Activated CD4-positive, alpha-beta T cell treated with anti-CD3 and anti-CD28 coated beads for 36 hours (primary cell): Measurements from ENCODE around the gene CPT1A. TPM values are rescaled to one million over a fixed set of nuclear protein-coding genes. Genes with fewer than 3 reads are reported as not detected.

Experiments
- ATAC-seq: fragments of 200-7000 bp; cut with Tn5 transposase; one replicate; pipeline ENCODE4 v1.10.0; 2021; ENCODE audit warnings: mild to moderate bottlenecking, moderate library complexity
- CTCF ChIA-PET: fragments of 350-600 bp; sonication (Branson Sonifier 250); formaldehyde crosslinking; loops from one replicate; lab custom pipeline; 2021; ENCODE audit warnings: antibody characterized with exemption; lab: Charles Lee
- POLR2A ChIA-PET: fragments of 350-600 bp; sonication (Branson Sonifier 250); formaldehyde crosslinking; loops from one replicate; lab custom pipeline; 2021; ENCODE audit warnings: antibody characterized with exemption, inconsistent platforms; lab: Charles Lee
- DNase-seq: peaks from one replicate; pipeline ENCODE4 v3.0.0-alpha.2; 2020
- H3K27ac Mint-ChIP-seq: one replicate; pipeline ENCODE4 v1.8.0; 2021; ENCODE audit warnings: mixed read lengths
- H3K27me3 Mint-ChIP-seq: one replicate; pipeline ENCODE4 v1.8.0; 2021; ENCODE audit warnings: mixed read lengths
- H3K36me3 Mint-ChIP-seq: one replicate; pipeline ENCODE4 v1.8.0; 2021; ENCODE audit warnings: low read depth, mixed read lengths
- H3K4me1 Mint-ChIP-seq: one replicate; pipeline ENCODE4 v1.8.0; 2021; ENCODE audit warnings: mixed read lengths
- H3K4me3 Mint-ChIP-seq: one replicate; pipeline ENCODE4 v1.8.0; 2021; ENCODE audit warnings: mild to moderate bottlenecking, moderate library complexity, mixed read lengths
- H3K9me3 Mint-ChIP-seq: one replicate; pipeline ENCODE4 v1.8.0; 2021; ENCODE audit warnings: low read depth, mixed read lengths
- intact Hi-C, 2 experiments: fragments of 100-400 bp; cut with DNase I in 1 of 2; cut with micrococcal nuclease in 1 of 2; formaldehyde crosslinking; loops; one replicate each; pipeline versions ENCODE4 v1.14.2 to v1.15.1; 2022 to 2024; cut with DNase I, micrococcal nuclease
- total RNA-seq, 2 experiments: library from RNA; stranded (reverse); gene quantifications; one replicate each; pipeline ENCODE4 v1.2.3, GENCODE V29; 2021

Gene CPT1A
- total RNA-seq, 2 experiments from 2014 or later, result 23.3 to 25.4 TPM

- intact Hi-C loops, result no loop called here
- Mint-ChIP-seq H3K9me3 (no peaks in the 10 kb centered on the region), H3K4me1 (peaks cover 9% of the 10 kb centered on the region), H3K27ac (no peak overlapping the region), H3K27me3 (peaks cover 8% of the 10 kb centered on the region), H3K4me3 (no peak overlapping the region), H3K36me3 (no peaks in the 10 kb centered on the region)
- ChIA-PET CTCF (interaction anchor here (0.6 kb wide), 1 partner anchor 107 kb away, joined by 3 read pairs; no protein-coding TSS in a partner anchor), POLR2A (interaction anchor here (0.6 kb wide), 1 partner anchor 69 kb away, joined by 3 read pairs; no protein-coding TSS in a partner anchor)
- no peak for ATAC-seq
- no peak for DNase-seq
Measured at GRCh38 chr11:68848429-68848828, 6.7 kb upstream of the CPT1A start.

- Mint-ChIP-seq H3K4me3 (no peak overlapping the region), H3K27me3 (peaks cover 4% of the 10 kb centered on the region), H3K9me3 (no peaks in the 10 kb centered on the region), H3K36me3 (no peaks in the 10 kb centered on the region), H3K27ac (no peak overlapping the region), H3K4me1 (peaks cover 15% of the 10 kb centered on the region)
- no peak for DNase-seq
- CTCF ChIA-PET, result interaction anchor here (0.6 to 0.8 kb wide), 2 partner anchors 28 to 86 kb away, joined by 3 to 5 read pairs; no protein-coding TSS in a partner anchor
- intact Hi-C loops, result no loop called here
- ATAC-seq, result no peak
- POLR2A ChIA-PET, result interaction anchor here (0.6 kb wide), 1 partner anchor 51 kb away, joined by 5 read pairs; no protein-coding TSS in a partner anchor
Measured at GRCh38 chr11:68847395-68847794, 5.7 kb upstream of the CPT1A start.

- H3K27me3 Mint-ChIP-seq, result peaks cover 1% of the 10 kb centered on the region
- no peaks in the 10 kb centered on the region for H3K36me3 Mint-ChIP-seq
- ATAC-seq (no peak), DNase-seq (no peak)
- intact Hi-C loops, result loop anchor here (2.0 kb wide), 2 partner anchors 57 to 797 kb away; partner anchors contain the start of genes IGHMBP2 (in 1 of the 2) and MRPL21 (in 1 of the 2)
- H3K27ac Mint-ChIP-seq, result no peak overlapping the region
- POLR2A ChIA-PET, result no interaction called here
- CTCF ChIA-PET, result interaction anchor here (1.2 kb wide), 1 partner anchor 260 kb away, joined by 4 read pairs; no protein-coding TSS in a partner anchor
- peaks cover 20% of the 10 kb centered on the region for H3K4me1 Mint-ChIP-seq
- H3K4me3 Mint-ChIP-seq, result no peak overlapping the region
- H3K9me3 Mint-ChIP-seq, result no peaks in the 10 kb centered on the region
Measured at GRCh38 chr11:68845351-68846002, 3.8 kb upstream of the CPT1A start.

- intact Hi-C loops, result loop anchor here (2.0 to 5.0 kb wide), 5 partner anchors 58 to 798 kb away; partner anchors contain the start of genes CHKA (in 1 of the 2), IGHMBP2 (in 1 of the 2), KMT5B (in 1 of the 2) and MRPL21 (in 1 of the 2)
- Mint-ChIP-seq H3K27me3 (peaks cover 1% of the 10 kb centered on the region), H3K36me3 (no peaks in the 10 kb centered on the region), H3K27ac (no peak overlapping the region), H3K9me3 (no peaks in the 10 kb centered on the region), H3K4me3 (no peak overlapping the region), H3K4me1 (peaks cover 26% of the 10 kb centered on the region)
- POLR2A ChIA-PET, result no interaction called here
- CTCF ChIA-PET, result interaction anchor here (1.1 to 1.6 kb wide), 4 partner anchors 18 to 260 kb away, joined by 3 to 5 read pairs (median 4); no protein-coding TSS in a partner anchor
- no peak for DNase-seq
- no peak for ATAC-seq
Measured at GRCh38 chr11:68844801-68845200, 3.1 kb upstream of the CPT1A start.

- Mint-ChIP-seq H3K4me3 (peak overlapping the region; percentile 81), H3K9me3 (no peaks in the 10 kb centered on the region), H3K36me3 (no peaks in the 10 kb centered on the region), H3K27ac (peak overlapping the region; percentile 51), H3K4me1 (peaks cover 31% of the 10 kb centered on the region), H3K27me3 (peaks cover 1% of the 10 kb centered on the region)
- intact Hi-C loops, result loop anchor here (2.0 to 5.0 kb wide), 5 partner anchors 58 to 798 kb away; partner anchors contain the start of genes CHKA (in 1 of the 2), IGHMBP2 (in 1 of the 2), KMT5B (in 1 of the 2) and MRPL21 (in 1 of the 2)
- CTCF ChIA-PET, result interaction anchor here (1.1 to 1.6 kb wide), 5 partner anchors 12 to 259 kb away, joined by 3 to 5 read pairs (median 3); no protein-coding TSS in a partner anchor
- POLR2A ChIA-PET, result interaction anchor here (0.5 kb wide), 1 partner anchor 495 kb away, joined by 5 read pairs; no protein-coding TSS in a partner anchor
- ATAC-seq (no peak), DNase-seq (no peak)
Measured at GRCh38 chr11:68844376-68844775, 2.7 kb upstream of the CPT1A start.

- Mint-ChIP-seq H3K4me3 (peak overlapping the region; percentile 81), H3K27ac (peak overlapping the region; percentile 88), H3K36me3 (no peaks in the 10 kb centered on the region), H3K27me3 (peaks cover 1% of the 10 kb centered on the region), H3K9me3 (no peaks in the 10 kb centered on the region), H3K4me1 (peaks cover 32% of the 10 kb centered on the region)
- DNase-seq (peak; percentile 88), ATAC-seq (peak; percentile 66)
- CTCF ChIA-PET, result interaction anchor here (1.1 to 1.6 kb wide), 6 partner anchors 13 to 260 kb away, joined by 3 to 5 read pairs (median 4); no protein-coding TSS in a partner anchor
- POLR2A ChIA-PET, result interaction anchor here (0.5 kb wide), 1 partner anchor 495 kb away, joined by 5 read pairs; no protein-coding TSS in a partner anchor
- intact Hi-C loops, result loop anchor here (2.0 to 5.0 kb wide), 7 partner anchors 59 to 1427 kb away; partner anchors contain the start of genes CHKA (in 1 of the 2), IGHMBP2 (in 1 of the 2), KMT5B (in 1 of the 2) and LRP5 (in 1 of the 2)
Measured at GRCh38 chr11:68843703-68844312, 2.1 kb upstream of the CPT1A start.

- DNase-seq (peak; percentile 80), ATAC-seq (no peak)
- Mint-ChIP-seq H3K4me3 (peak overlapping the region; percentile 81), H3K27ac (peak overlapping the region; percentile 88), H3K36me3 (no peaks in the 10 kb centered on the region), H3K9me3 (no peaks in the 10 kb centered on the region), H3K27me3 (no peaks in the 10 kb centered on the region), H3K4me1 (peaks cover 34% of the 10 kb centered on the region)
- ChIA-PET CTCF (interaction anchor here (1.4 to 1.6 kb wide), 4 partner anchors 25 to 259 kb away, joined by 3 to 5 read pairs (median 4); no protein-coding TSS in a partner anchor), POLR2A (no interaction called here)
- intact Hi-C loops, result loop anchor here in 1 of 2 experiments (2.0 to 5.0 kb wide), 5 partner anchors 454 to 1428 kb away; partner anchors contain the start of genes CHKA, KMT5B, LRP5 and PPFIA1
Measured at GRCh38 chr11:68843052-68843561, 1.4 kb upstream of the CPT1A start.

- no peaks in the 10 kb centered on the region for H3K9me3 Mint-ChIP-seq
- DNase-seq (no peak), ATAC-seq (no peak)
- H3K4me3 Mint-ChIP-seq, result peak overlapping the region; percentile 81
- intact Hi-C loops, result loop anchor here in 1 of 2 experiments (2.0 to 5.0 kb wide), 5 partner anchors 455 to 1428 kb away; partner anchors contain the start of genes CHKA, KMT5B, LRP5 and PPFIA1
- H3K27ac Mint-ChIP-seq, result peak overlapping the region; percentile 87
- CTCF ChIA-PET, result interaction anchor here (1.1 to 1.4 kb wide), 3 partner anchors 24 to 258 kb away, joined by 4 read pairs; partner anchors contain the start of genes IGHMBP2 and MRPL21
- POLR2A ChIA-PET, result no interaction called here
- H3K4me1 Mint-ChIP-seq, result peaks cover 40% of the 10 kb centered on the region
- H3K36me3 Mint-ChIP-seq, result no peaks in the 10 kb centered on the region
- H3K27me3 Mint-ChIP-seq, result no peaks in the 10 kb centered on the region
Measured at GRCh38 chr11:68842427-68843051, 823 bp upstream of the CPT1A start.

GRCh38 chr11:68840661-68841653, 759 bp downstream of the CPT1A start:
- ATAC-seq (no peak), DNase-seq (peak; percentile 51)
- Mint-ChIP-seq H3K4me3 (peak overlapping the region; percentile 81), H3K36me3 (no peaks in the 10 kb centered on the region), H3K4me1 (peaks cover 47% of the 10 kb centered on the region), H3K9me3 (no peaks in the 10 kb centered on the region), H3K27ac (peak overlapping the region; percentile 31), H3K27me3 (no peaks in the 10 kb centered on the region)
- ChIA-PET CTCF (no interaction called here), POLR2A (no interaction called here)
- intact Hi-C loops, result loop anchor here in 1 of 2 experiments (1.0 to 5.0 kb wide), 5 partner anchors 207 to 719 kb away; partner anchors contain the start of genes CHKA, KMT5B, PPP6R3 and TPCN2
